ENCODE data around the gene IL31RA.
"Not testable (repeated sequence)": the region's sequence is repeated elsewhere in the genome, so short reads cannot be mapped to it uniquely, and the experiment has no call there.

Gene IL31RA

GRCh38 chr5:55850839-55851674 is at the start of gene IL31RA:
IL31RA (plus strand) TSS chr5:55851357; CDS start chr5:55851571, 214 bp downstream.
- no peak for DNase-seq (ENCODE audit: low read depth)

DNA sequence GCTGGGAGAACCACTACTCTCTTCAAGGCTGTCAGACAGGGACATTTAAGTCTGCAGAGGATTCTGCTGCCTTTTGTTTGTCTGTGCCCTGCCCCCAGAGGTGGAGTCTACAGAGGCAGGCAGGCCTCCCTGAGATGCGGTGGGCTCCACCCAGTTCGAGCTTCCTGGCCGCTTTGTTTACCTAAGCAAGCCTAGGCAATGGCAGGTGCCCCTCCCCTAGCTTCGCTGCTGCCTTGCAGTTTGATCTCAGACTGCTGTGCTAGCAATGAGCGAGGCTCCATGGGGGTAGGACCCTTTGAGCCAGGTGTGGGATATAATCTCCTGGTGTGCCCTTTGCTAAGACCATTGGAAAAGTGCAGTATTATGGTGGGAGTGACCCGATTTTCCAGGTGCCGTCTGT is 42.3 kb upstream of the IL31RA start:
- not testable (repeated sequence) for DNase-seq (ENCODE audit: low read depth)

- DNase-seq (ENCODE audit: low read depth), result not testable (repeated sequence)
Measured at GRCh38 chr5:55815939-55816338, 35.2 kb upstream of the IL31RA start.

DNA sequence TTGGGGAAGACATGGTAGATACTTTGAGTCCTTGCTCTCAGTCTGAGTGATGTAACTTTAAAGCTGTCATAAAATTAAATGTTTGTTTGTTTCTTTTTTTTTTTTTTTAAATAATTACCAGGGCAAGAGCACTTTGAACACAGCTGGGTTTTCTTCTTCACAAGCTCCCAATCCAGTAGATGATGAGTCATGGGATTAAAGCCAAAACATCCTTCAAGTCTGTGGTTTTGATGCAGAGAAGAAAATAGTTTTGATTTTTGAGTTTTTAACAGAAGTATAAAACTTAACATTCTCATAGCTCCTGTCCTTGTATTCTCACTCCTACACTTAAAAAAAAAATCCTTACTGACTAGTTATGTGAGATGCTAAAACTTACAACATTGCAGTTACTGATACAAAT is 34.8 kb upstream of the IL31RA start:
- no peak for DNase-seq (ENCODE audit: low read depth)

DNA sequence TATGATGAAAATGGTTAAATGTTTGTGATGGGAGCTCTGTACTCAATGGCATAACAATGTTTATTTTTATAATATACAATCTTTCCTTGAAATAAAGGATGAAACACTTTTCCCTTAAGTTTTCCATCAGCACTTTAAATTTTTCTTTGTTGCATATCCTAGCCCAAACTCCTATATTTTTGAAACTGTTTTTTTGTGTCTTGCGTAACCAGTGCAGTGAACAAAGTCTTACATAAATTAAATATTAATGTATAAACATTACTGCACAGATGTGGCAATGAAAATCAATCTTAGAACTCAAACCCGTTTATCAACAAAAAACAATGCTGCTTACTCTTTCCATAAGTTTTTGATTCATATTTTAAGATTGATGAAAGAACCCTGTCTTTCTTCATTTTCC is 34.1 kb upstream of the IL31RA start:
- DNase-seq (ENCODE audit: low read depth), result no peak

DNA sequence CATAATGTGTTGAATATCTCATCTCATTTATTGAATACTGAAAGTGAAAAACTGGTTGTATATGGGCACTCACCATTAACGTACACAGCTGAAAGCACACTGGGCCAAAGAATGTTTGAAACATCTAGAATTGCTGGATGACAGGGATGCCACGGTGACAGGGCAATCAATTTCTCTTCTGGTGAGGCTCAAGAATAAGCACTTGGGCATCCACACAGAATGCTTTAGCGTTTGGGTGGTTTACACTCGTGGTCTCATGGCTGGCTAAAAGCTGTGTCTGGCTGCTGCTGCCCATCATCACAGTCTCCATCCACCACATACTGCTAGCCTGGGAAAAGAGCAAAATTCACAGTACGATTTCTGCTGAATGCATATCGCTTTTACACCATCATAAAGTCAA is 30.7 kb upstream of the IL31RA start:
- DNase-seq (ENCODE audit: low read depth), result no peak

- DNase-seq (ENCODE audit: low read depth), result no peak
Measured at GRCh38 chr5:55821731-55822512, 29.2 kb upstream of the IL31RA start.

GRCh38 chr5:55823151-55823796 is 27.9 kb upstream of the IL31RA start:
- no peak for DNase-seq (ENCODE audit: low read depth)

DNA sequence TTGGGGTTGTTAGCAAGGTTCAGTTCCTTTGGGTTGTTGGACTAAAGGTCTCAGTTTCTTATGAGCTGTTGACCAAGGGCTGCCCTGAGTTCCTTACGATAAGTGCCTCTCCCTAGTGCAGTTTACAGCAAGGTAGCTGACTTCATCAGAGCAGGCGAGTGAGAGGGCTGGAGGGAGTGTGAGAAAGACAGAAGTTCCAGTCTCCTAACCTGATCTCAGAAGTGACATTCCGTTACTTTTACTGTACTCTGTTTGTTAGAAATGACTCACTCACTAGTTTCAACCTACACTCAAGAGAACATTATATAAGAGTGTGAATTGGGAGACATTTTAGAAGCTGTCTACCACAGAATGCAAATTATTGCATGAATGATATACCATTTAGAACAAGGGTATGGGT is 21.2 kb upstream of the IL31RA start:
- DNase-seq (ENCODE audit: low read depth), result no peak

- no peak for DNase-seq (ENCODE audit: low read depth)
Measured at GRCh38 chr5:55832446-55832845, 18.7 kb upstream of the IL31RA start.

DNA sequence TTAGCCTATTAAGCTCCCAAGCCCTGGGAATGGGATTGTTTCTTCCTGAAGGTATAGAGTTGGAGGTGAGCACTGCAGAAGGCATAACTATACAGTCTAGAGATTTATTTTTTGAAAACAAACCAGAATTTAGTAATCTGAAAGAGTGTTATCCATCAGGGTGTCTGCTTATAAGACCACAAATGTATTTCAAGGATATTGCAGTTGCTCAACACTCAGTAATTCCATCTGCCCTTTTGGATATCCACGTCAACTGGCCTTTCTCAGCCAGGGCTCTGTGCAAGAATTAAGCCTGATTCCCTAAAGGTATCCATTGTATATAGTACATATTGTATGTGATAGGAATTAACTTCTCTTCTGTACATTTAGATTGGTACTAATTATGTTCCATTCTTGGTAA is 15.0 kb upstream of the IL31RA start:
- no peak for DNase-seq (ENCODE audit: low read depth)

DNA sequence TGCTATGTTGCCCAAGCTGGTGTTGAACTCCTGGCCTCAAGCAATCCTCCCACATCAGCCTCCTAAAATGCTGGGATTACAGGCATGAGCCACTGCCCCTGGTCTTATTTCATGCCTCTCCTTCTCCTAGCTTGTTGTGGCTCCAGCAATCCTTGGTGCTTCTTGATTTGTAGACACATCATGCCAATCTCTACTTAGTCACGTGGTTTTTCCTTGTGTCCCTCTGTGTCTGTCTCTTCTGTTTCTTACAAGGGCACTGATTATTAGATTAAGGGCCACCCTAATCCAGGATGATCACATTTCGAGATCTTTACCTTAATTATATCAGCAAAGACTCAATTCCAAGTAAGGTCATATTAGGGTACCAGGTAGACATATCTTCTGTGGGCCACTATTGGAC is 9.2 kb upstream of the IL31RA start:
- DNase-seq (ENCODE audit: low read depth), result no peak

DNA sequence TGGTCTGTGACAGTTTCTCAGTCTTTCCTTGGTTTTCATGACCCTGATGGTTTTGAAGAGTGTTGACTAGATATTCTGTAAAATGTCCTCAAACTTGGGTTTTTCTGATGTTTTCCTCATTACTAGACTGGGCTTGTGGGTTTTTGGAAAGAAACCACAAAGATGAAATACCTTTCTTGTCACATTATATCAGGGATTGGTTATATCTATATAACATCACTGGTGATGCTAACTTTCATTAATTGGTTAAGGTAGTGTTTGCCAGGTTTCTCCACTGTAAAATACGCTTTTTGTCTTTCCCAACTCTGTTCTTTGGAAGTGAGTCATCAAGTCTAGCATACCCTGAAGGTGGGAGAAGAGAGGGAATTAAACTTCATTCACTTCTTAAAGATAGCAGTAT is 3.3 kb upstream of the IL31RA start:
- no peak for DNase-seq (ENCODE audit: low read depth)

- DNase-seq (ENCODE audit: low read depth), result no peak
Measured at GRCh38 chr5:55848783-55849182, 2.4 kb upstream of the IL31RA start.

DNA sequence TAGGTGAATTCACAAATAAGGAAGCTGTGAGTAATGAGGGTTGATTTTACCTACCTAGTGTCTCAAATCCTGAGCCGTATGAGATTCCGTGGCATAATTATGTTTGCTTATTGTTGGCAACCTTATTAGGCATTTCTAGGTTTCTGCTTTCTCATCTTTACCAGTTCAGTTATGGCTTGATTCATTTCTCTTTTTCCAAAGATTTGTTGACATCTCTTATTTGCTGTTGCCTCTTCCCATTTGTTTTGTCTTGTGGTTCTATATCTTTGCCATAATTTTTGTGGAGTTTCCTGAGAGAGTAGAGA is 470 bp downstream of the IL31RA start:
- DNase-seq (ENCODE audit: low read depth), result no peak

- no peak for DNase-seq (ENCODE audit: low read depth)
Measured at GRCh38 chr5:55852503-55852902, 1.3 kb downstream of the IL31RA start.

DNA sequence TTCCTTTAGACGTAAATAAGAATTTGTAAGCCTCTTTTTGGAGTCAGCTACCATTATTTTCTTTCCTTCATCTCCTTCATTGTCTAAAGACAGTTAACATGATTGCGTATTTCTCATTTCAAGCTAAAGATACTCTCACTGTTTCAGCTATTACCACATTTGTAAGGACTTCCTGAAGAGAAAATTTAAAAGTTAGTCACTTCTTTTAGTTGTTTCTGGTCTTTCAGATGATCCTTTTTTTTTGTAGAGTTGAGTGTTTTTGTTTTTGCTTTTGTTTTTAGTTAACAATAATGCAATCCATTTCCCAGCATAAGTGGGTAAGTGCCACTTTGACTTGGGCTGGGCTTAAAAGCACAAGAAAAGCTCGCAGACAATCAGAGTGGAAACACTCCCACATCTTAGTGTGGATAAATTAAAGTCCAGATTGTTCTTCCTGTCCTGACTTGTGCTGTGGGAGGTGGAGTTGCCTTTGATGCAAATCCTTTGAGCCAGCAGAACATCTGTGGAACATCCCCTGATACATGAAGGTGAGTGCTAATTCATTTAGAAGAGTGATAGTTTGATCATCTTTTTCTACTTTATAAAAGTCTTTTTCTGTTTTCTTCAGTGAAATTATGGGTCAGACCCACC is 2.0 kb downstream of the IL31RA start:
- no peak for DNase-seq (ENCODE audit: low read depth)

DNA sequence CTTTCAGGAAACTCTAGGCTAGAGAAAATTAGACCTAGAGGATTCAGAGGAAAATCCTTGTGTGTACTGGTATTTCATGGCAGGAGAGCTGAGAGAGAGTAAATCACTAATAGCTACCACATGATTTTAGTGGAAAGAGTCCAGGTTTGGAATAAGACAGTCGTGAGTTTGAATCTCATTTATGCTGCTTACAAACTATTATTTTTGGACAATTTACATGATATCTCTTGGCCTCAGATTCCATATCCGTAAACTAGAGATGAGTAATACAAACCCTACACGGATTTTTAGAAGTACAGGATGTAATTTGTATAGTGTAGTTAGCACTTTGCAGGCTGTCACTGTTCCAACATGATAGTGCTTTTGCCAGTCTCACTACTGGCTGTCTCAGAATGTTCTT is 2.7 kb downstream of the IL31RA start:
- DNase-seq (ENCODE audit: low read depth), result no peak

DNA sequence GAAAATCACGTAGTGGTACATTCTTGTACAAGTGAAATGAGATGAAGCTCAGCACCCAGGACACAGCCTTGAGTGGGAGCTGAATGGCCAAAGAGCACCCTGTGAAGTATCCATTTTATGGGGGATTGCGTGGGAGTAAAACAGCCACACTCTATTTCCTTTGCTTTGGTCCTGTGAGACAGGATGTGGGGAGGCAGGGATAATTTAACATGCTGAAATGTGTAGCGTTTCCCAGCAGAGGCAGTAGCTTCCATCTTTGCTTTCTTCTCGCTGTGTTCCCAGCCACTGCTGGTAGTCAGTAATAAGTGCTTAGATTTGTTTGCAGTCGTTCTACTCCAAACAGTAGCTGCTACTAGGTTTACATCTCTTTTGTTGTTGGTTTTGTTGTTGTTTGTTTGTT is 4.4 kb downstream of the IL31RA start:
- no peak for DNase-seq (ENCODE audit: low read depth)

DNA sequence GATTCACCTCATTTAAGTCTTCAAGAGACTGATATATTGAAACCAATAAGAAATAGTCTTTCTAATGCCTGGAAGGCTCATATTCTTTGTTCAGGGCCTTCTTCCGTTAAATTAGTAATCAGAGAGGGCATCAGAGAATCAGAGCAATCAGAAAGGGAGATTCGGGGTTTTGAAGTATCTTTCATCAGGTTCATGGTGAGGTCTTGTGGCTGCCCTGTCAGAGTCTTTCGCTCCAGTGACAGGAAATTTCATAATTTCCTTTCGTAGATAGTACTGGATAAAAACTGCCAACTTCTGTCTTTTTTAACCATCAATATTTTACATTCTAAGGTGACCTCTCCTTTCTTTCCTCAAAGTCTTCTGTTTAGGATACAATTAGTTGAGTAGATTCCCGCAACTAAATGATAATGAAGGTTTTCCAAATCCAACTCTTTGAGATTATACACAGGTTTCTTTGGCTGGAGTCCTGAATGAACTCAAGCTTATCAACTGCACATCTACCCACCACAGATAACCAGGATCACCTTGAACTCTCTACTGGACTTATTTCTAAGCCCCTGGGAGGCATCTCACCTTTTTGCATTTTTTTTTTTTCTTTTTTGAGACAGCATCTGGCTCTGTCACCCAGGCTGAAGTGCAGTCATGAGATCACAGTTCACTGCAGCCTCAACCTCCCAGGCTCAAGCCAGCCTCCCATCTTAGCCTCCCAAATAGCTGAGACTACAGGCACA is 5.5 kb downstream of the IL31RA start:
- DNase-seq (ENCODE audit: low read depth), result no peak

- DNase-seq (ENCODE audit: low read depth), result no peak
Measured at GRCh38 chr5:55857247-55857640, 6.1 kb downstream of the IL31RA start.

- DNase-seq (ENCODE audit: low read depth), result no peak
Measured at GRCh38 chr5:55858104-55858503, 6.9 kb downstream of the IL31RA start.

Data from stimulated activated CD4-positive, alpha-beta T cell treated with anti-CD3 and anti-CD28 coated beads, Interleukin-2, amount 100 ng/mL, for 4 hours (primary cell).